GM21723 (cell line): ENCODE measurements around the gene SPECC1L.

Source experiments
- ATAC-seq: cut with Tn5 transposase; IDR thresholded peaks from one replicate; pipeline ENCODE4 v1.9.1; 2021; ENCODE audit warnings: mild to moderate bottlenecking, moderate library complexity; ENCODE audit not compliant: unreplicated experiment

The SPECC1L gene

GRCh38 chr22:24393012-24393559, 122.5 kb downstream of the SPECC1L start:
- ATAC-seq = no peak

- ATAC-seq = no peak
These were observed 123.2 kb downstream of the SPECC1L start for GRCh38 chr22:24393848-24394247.

DNA sequence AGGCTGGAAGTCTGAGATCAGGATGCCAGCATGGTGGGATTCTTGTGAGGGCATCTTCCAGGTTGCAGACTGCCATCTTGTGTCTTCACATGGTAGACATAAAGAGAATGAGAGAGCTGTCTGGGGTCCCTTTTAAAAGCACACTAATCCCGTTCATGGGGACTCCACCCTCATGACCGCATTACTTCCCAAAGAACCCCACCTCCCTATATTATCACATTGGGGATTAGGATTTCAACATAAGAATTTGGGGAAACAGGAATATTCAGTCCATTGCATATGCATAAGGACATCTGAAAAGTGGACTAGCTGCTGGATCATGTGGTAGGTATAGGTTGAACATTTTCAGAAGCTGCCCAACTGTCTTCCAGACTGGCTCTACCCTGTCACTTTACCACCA, 123.6 kb downstream of the SPECC1L start:
- no peak for ATAC-seq

DNA sequence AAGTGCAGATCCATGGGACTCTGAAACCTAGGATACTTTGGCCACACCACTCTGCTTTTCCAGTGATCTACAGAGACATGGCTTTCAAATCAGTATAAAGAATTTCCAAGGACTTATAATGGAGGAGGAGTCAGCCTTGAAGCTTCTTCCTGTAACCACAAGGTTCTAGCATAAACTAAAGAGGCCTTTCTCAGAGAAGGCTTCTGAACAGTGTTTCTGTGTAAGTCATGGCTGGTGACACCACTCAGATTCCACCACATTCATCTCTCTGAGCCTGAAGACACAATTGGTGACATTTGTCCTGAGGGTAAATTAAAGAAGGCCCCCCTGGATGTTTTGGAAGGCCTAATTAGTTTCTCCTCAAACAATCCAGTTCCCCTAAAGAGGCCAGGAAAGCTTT, 127.8 kb downstream of the SPECC1L start:
- ATAC-seq = no peak

- peak; percentile 6 for ATAC-seq
These were observed 129.5 kb downstream of the SPECC1L start for GRCh38 chr22:24400034-24400725.

DNA sequence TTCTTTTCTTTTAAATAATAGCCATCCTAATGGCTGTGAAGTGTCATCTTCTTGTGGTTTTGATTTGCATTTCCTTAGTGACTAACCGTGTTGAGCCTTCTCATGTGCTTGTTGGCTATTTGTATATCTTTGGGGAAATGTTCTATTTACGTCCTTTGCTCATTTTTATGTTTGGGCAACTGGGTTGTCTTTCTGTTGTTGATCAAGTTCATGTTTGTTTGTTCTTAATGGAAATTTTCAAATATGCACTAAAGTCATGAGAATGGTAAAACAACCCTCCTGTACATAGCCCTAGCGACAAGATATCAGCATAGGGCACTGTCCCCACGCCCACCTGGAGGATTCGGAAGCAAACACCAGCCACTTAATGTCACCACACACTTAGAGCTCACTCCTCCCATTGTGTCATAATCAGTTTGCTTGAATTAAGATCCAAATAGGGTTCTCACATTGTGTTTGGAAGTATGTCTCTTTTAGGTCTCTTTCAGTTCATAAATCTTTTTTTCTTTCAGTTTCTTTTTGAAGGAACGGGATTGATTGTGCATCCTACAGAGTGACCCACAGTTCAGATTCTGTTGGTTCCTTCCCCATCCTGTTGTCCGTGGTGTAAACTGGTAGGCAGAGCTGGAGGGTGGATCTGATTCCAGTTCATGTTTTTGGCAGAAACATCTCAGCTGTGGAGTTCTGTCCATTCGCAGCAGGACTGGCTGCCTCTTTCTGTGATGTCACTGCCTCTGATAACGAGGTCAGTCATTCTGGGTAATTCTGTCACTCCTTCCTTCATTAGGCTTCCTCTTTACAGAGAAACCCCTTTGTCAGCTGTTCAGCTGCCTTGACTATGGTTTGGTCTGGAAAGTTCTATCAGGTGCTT, 130.3 kb downstream of the SPECC1L start:
- ATAC-seq = peak; percentile 43

GRCh38 chr22:24401931-24402367, 131.3 kb downstream of the SPECC1L start:
- ATAC-seq = no peak

- ATAC-seq = no peak
These were observed 132.0 kb downstream of the SPECC1L start for GRCh38 chr22:24402460-24403192.

- no peak for ATAC-seq
These were observed 132.7 kb downstream of the SPECC1L start for GRCh38 chr22:24403346-24403745.

DNA sequence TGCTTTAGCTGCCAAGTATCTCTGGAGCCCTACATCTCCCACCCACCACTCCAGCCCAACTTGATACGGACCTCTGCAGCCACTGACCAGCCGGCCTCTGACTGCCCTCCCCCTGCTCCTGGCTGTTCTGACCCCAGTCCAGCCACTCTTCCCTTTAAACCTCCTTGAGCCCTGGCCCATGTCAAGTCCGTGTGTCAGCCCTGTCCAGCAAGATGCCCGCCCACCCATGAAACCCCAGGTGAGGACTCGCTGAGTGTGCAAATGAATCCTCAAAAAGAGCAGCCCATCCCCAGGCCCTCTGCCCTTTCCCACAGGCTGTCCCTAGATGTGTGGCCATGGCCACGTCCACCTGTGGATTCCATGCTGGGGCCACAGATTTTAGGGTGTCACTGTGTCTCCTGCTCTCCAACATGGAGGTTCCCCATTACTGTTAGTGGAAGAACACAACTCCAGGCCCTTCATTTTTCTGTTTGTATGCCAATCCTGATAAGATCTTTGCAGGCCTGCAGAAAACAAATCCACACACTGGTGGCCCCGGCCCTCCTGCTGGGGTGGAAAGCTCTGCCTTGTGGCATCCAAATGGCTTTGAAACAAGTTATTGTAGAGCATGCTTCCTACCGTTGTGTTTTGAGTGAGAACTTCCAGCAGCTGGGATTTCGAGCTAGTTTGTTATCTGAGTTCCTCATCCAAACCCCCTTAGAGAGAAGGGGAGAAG, 134.1 kb downstream of the SPECC1L start:
- ATAC-seq = no peak

DNA sequence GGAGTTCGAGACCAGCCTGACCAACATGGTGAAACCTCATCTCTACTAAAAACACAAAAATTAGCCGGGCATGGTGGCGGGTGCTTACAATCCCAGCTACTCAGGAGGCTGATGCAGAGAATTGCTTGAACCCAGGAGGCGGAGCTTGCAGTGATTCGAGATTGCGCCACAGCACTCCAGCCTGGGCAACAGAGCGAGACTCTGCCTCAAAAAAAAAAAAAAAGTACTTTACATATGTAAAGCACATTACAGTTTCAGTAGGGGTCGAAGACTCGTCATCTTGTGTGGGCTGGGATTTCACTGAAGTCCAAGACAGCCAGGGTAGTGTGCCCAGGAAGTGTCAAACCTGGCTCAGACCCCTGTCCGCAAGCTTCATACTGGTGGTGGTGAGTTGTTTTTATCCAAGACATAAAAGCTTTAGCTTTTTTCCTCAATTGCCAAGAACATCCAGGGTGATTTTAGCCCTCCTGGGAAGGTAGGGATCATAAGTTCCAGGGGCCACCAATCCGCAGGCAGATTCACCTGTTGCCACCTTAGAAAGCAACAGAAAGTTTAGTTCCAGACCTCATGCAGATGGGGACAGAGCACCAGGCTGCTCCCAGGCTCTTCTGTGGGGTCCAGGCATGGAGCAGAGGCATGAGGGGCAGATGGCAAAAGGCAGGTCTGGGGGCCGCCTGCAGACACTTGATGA, 135.1 kb downstream of the SPECC1L start:
- no peak for ATAC-seq

DNA sequence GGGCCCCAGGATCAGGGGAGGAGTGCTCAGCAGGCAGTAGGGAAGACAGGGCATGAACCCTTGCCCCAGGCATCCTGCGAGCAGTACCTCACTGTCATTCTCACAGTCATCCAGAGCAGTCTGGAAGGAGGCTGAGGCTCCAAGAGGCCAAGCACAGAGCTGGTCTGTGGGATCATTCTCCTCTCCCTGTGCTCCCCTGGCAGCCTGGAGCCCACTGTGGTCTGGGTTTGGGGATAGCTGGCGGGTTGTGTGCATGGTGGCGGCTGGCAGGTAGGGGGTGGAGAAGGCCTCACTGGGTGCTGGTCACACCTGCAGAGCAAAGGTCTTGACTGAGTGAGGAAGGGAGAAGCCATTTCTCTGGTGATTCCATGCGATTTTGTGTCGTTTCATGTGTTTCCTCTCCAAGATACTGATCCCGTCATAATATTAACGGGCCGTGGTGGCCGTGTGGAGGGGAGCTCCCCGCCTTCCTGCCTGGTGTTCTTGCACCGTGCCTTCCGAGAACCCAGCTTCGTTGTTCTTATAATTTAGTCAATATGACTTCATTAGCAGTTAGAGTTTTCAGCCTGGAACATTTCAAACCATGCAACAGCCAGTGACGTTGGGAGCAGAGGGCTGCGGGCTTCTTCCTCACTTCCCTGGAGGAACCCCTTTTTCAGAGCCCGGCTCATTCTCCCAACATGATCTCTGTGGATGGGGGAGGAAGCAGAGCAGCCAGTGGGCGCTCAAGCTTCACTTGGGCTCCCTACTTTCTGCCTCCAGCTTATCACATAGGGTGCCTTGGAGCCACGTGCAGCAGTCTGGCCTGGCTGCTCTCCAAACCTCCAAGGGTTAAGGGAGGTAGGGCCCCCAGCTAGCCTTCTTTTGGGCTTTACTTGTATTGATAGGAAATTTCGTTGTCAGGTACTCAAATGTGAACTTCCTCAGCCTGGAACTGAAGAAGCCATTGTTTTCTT, 136.0 kb downstream of the SPECC1L start:
- ATAC-seq = no peak

- no peak for ATAC-seq
These were observed 136.6 kb downstream of the SPECC1L start for GRCh38 chr22:24407278-24407665.

- no peak for ATAC-seq
These were observed 137.3 kb downstream of the SPECC1L start for GRCh38 chr22:24407884-24408283.

- ATAC-seq = no peak
These were observed 138.0 kb downstream of the SPECC1L start for GRCh38 chr22:24408630-24409029.

DNA sequence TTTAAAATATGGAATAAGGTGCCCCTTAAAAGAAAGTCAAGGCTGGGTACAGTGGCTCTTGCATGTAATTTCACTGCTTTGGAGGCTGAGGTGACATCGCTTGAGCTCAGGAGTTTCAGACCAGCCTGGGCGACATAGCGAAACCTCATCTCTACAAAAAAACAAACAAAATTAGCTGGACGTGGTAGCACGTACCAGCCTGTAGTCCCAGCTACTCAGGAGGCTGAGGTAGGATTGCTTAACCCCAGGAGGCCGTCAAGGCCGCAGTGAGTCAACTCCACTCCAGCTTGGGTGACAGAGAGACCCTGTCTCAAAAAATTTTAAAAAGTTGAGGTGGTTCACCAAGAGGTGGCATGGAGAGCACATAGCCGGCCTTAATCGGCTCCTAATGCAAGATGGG, 139.1 kb downstream of the SPECC1L start:
- no peak for ATAC-seq

- no peak for ATAC-seq
These were observed 139.7 kb downstream of the SPECC1L start for GRCh38 chr22:24410110-24410856.
